ENCODE data around the gene PIEZO1. TPM values are rescaled to one million over a fixed set of nuclear protein-coding genes. Genes with fewer than 3 reads are reported as not detected.

The PIEZO1 gene
- total RNA-seq, 2 experiments from 2014 or later = 308 to 323 TPM

- Mint-ChIP-seq H3K27ac (no peak overlapping the region), H3K4me1 (peaks cover 60% of the 10 kb centered on the region), H3K36me3 (ENCODE audit: low read depth) (peaks cover 43% of the 10 kb centered on the region)
Observed at GRCh38 chr16:88697116-88697830, 87.7 kb downstream of the PIEZO1 start.

GRCh38 chr16:88696441-88696840, 88.6 kb downstream of the PIEZO1 start:
- CTCF ChIA-PET = no interaction called here
- H3K9me3 Mint-ChIP-seq = no peaks in the 10 kb centered on the region
- no peaks in the 10 kb centered on the region for H3K27me3 Mint-ChIP-seq
- H3K27ac Mint-ChIP-seq = peak overlapping the region; percentile 16
- DNase-seq = no peak
- no peak overlapping the region for H3K4me3 Mint-ChIP-seq
- POLR2A ChIA-PET = interaction anchor here (0.7 to 1.2 kb wide), 2 partner anchors 11 to 24 kb away, joined by 3 read pairs; no protein-coding TSS in a partner anchor
- peaks cover 60% of the 10 kb centered on the region for H3K4me1 Mint-ChIP-seq
- H3K36me3 Mint-ChIP-seq (ENCODE audit: low read depth) = peaks cover 35% of the 10 kb centered on the region

More at GRCh38 chr16:88697116-88697830, 87.7 kb downstream of the PIEZO1 start:
- no peak for DNase-seq
- ChIA-PET CTCF (no interaction called here), POLR2A (interaction anchor here (1.2 to 1.7 kb wide), 2 partner anchors 10 to 12 kb away, joined by 3 to 4 read pairs; no protein-coding TSS in a partner anchor)
- Mint-ChIP-seq H3K9me3 (no peaks in the 10 kb centered on the region), H3K4me3 (no peak overlapping the region), H3K27me3 (no peaks in the 10 kb centered on the region)

GRCh38 chr16:88695753-88696152, 89.3 kb downstream of the PIEZO1 start:
- POLR2A ChIA-PET = interaction anchor here (0.8 kb wide), 1 partner anchor 115 kb away, joined by 3 read pairs; no protein-coding TSS in a partner anchor
- no peak overlapping the region for H3K4me3 Mint-ChIP-seq
- CTCF ChIA-PET = no interaction called here
- H3K27ac Mint-ChIP-seq = peak overlapping the region; percentile 62
- no peaks in the 10 kb centered on the region for H3K9me3 Mint-ChIP-seq
- H3K36me3 Mint-ChIP-seq (ENCODE audit: low read depth) = peaks cover 30% of the 10 kb centered on the region
- H3K27me3 Mint-ChIP-seq = no peaks in the 10 kb centered on the region
- DNase-seq = no peak
- H3K4me1 Mint-ChIP-seq = peaks cover 62% of the 10 kb centered on the region

- Mint-ChIP-seq H3K36me3 (ENCODE audit: low read depth) (peaks cover 25% of the 10 kb centered on the region), H3K4me3 (no peak overlapping the region), H3K27ac (peak overlapping the region; percentile 62), H3K27me3 (no peaks in the 10 kb centered on the region), H3K9me3 (no peaks in the 10 kb centered on the region), H3K4me1 (peaks cover 62% of the 10 kb centered on the region)
- POLR2A ChIA-PET = interaction anchor here (0.8 kb wide), 1 partner anchor 115 kb away, joined by 3 read pairs; no protein-coding TSS in a partner anchor
- DNase-seq = no peak
- CTCF ChIA-PET = no interaction called here
Observed at GRCh38 chr16:88695218-88695617, 89.8 kb downstream of the PIEZO1 start.

- peaks cover 60% of the 10 kb centered on the region for H3K4me1 Mint-ChIP-seq
- peaks cover 18% of the 10 kb centered on the region for H3K36me3 Mint-ChIP-seq (ENCODE audit: low read depth)
- POLR2A ChIA-PET = interaction anchor here (0.7 to 5.8 kb wide), 2 partner anchors 8 to 118 kb away, joined by 3 to 77 read pairs; partner anchors contain the start of genes CTU2 and RNF166
- no peaks in the 10 kb centered on the region for H3K27me3 Mint-ChIP-seq
- CTCF ChIA-PET = interaction anchor here (0.9 to 1.4 kb wide), 2 partner anchors 9 to 58 kb away, joined by 3 read pairs; no protein-coding TSS in a partner anchor
- H3K4me3 Mint-ChIP-seq = no peak overlapping the region
- no peak for DNase-seq
- no peaks in the 10 kb centered on the region for H3K9me3 Mint-ChIP-seq
- H3K27ac Mint-ChIP-seq = peak overlapping the region; percentile 54
Observed at GRCh38 chr16:88694221-88695087, 90.6 kb downstream of the PIEZO1 start.

GRCh38 chr16:88693420-88694177, 91.4 kb downstream of the PIEZO1 start:
- Mint-ChIP-seq H3K36me3 (ENCODE audit: low read depth) (peaks cover 16% of the 10 kb centered on the region), H3K9me3 (no peaks in the 10 kb centered on the region)

GRCh38 chr16:88692861-88693260, 92.2 kb downstream of the PIEZO1 start:
- CTCF ChIA-PET = interaction anchor here (1.4 kb wide), 1 partner anchor 56 kb away, joined by 3 read pairs; no protein-coding TSS in a partner anchor
- Mint-ChIP-seq H3K9me3 (no peaks in the 10 kb centered on the region), H3K27ac (peak overlapping the region; percentile 92), H3K4me3 (peak overlapping the region; percentile 60), H3K27me3 (no peaks in the 10 kb centered on the region), H3K4me1 (peaks cover 61% of the 10 kb centered on the region), H3K36me3 (ENCODE audit: low read depth) (peaks cover 9% of the 10 kb centered on the region)
- DNase-seq = peak; percentile 33
- POLR2A ChIA-PET = interaction anchor here (0.7 to 5.8 kb wide), 4 partner anchors 10 to 54 kb away, joined by 3 to 77 read pairs (median 6); partner anchors contain the start of genes CTU2, MVD and RNF166

More at GRCh38 chr16:88693420-88694177, 91.4 kb downstream of the PIEZO1 start:
- peak overlapping the region; percentile 44 for H3K27ac Mint-ChIP-seq
- H3K27me3 Mint-ChIP-seq = no peaks in the 10 kb centered on the region
- no peak for DNase-seq
- ChIA-PET CTCF (interaction anchor here (0.9 to 1.4 kb wide), 2 partner anchors 8 to 57 kb away, joined by 3 read pairs; no protein-coding TSS in a partner anchor), POLR2A (interaction anchor here (0.7 to 5.8 kb wide), 3 partner anchors 9 to 119 kb away, joined by 3 to 77 read pairs (median 8); partner anchors contain the start of genes CTU2 and RNF166)
- H3K4me3 Mint-ChIP-seq = no peak overlapping the region
- peaks cover 62% of the 10 kb centered on the region for H3K4me1 Mint-ChIP-seq

GRCh38 chr16:88691924-88692560, 93.0 kb downstream of the PIEZO1 start:
- CTCF ChIA-PET = interaction anchor here (1.7 kb wide), 1 partner anchor 8 kb away, joined by 4 read pairs; no protein-coding TSS in a partner anchor

GRCh38 chr16:88691129-88691813, 93.7 kb downstream of the PIEZO1 start:
- H3K4me1 Mint-ChIP-seq = peaks cover 55% of the 10 kb centered on the region
- H3K27me3 Mint-ChIP-seq = no peaks in the 10 kb centered on the region
- H3K36me3 Mint-ChIP-seq (ENCODE audit: low read depth) = peaks cover 3% of the 10 kb centered on the region
- no peaks in the 10 kb centered on the region for H3K9me3 Mint-ChIP-seq
- H3K27ac Mint-ChIP-seq = peak overlapping the region; percentile 92
- peak overlapping the region; percentile 4 for H3K4me3 Mint-ChIP-seq
- no peak for DNase-seq
- POLR2A ChIA-PET = interaction anchor here (1.1 to 5.8 kb wide), 4 partner anchors 12 to 91 kb away, joined by 4 to 77 read pairs (median 5); partner anchors contain the start of genes CTU2, CYBA, MVD and RNF166
- CTCF ChIA-PET = interaction anchor here (1.7 kb wide), 1 partner anchor 9 kb away, joined by 4 read pairs; no protein-coding TSS in a partner anchor

More at GRCh38 chr16:88691924-88692560, 93.0 kb downstream of the PIEZO1 start:
- Mint-ChIP-seq H3K9me3 (no peaks in the 10 kb centered on the region), H3K27ac (peak overlapping the region; percentile 92), H3K36me3 (ENCODE audit: low read depth) (peaks cover 3% of the 10 kb centered on the region), H3K27me3 (no peaks in the 10 kb centered on the region), H3K4me3 (peak overlapping the region; percentile 60), H3K4me1 (peaks cover 55% of the 10 kb centered on the region)
- DNase-seq = peak; percentile 73
- POLR2A ChIA-PET = interaction anchor here (0.7 to 5.8 kb wide), 7 partner anchors 10 to 91 kb away, joined by 3 to 77 read pairs (median 4); partner anchors contain the start of genes CTU2, CYBA, MVD and RNF166

- Mint-ChIP-seq H3K9me3 (no peaks in the 10 kb centered on the region), H3K36me3 (ENCODE audit: low read depth) (peaks cover 3% of the 10 kb centered on the region), H3K27me3 (no peaks in the 10 kb centered on the region), H3K4me3 (peak overlapping the region; percentile 4), H3K4me1 (peaks cover 55% of the 10 kb centered on the region), H3K27ac (peak overlapping the region; percentile 66)
- DNase-seq = no peak
- ChIA-PET CTCF (interaction anchor here (1.7 kb wide), 1 partner anchor 10 kb away, joined by 4 read pairs; no protein-coding TSS in a partner anchor), POLR2A (interaction anchor here (1.1 to 5.8 kb wide), 2 partner anchors 12 to 28 kb away, joined by 4 to 77 read pairs; partner anchors contain the start of genes CTU2, MVD and RNF166)
Observed at GRCh38 chr16:88690341-88691128, 94.5 kb downstream of the PIEZO1 start.
